GM23338 (cell line): ENCODE results near the gene MSMB. TPM values are rescaled to one million over a fixed set of nuclear protein-coding genes. Genes with fewer than 3 reads are reported as not detected.
A peak's percentile ranks its signal among the peaks of the same experiment; 100 is the strongest.

Experiments
- ATAC-seq: fragments of 200-7000 bp; cut with Tn5 transposase; 3 replicates; pipeline ENCODE4 v1.9.1; 2020
- DNase-seq: peaks from one replicate; pipeline ENCODE4 v3.0.0-alpha.2; 2015; ENCODE audit warnings: low spot score
- H2AFZ ChIP-seq: fragments of 200-600 bp; sonication (generic); 2 replicates; pipeline ENCODE4 v1.8.0; 2016; ENCODE audit warnings: antibody characterized with exemption, mild to moderate bottlenecking, moderate library complexity
- H3F3A ChIP-seq: fragments of 200-600 bp; sonication (generic); replicated peaks from 2 replicates; pipeline ENCODE4 v1.8.0; 2017; ENCODE audit warnings: antibody characterized with exemption, mixed run types, low read depth
- H3K27ac ChIP-seq: fragments of 200-600 bp; sonication (generic); 2 replicates; pipeline ENCODE4 v1.6.1; 2016; ENCODE audit warnings: low read depth
- H3K27me3 ChIP-seq: fragments of 200-600 bp; sonication (generic); 2 replicates; pipeline ENCODE4 v1.8.0; 2016; ENCODE audit warnings: mild to moderate bottlenecking, mixed run types, moderate library complexity; ENCODE audit not compliant: insufficient read depth
- H3K36me3 ChIP-seq: fragments of 200-600 bp; sonication (generic); 2 replicates; pipeline ENCODE4 v1.8.0; 2016; ENCODE audit warnings: mild to moderate bottlenecking; ENCODE audit not compliant: insufficient read depth
- H3K4me1 ChIP-seq: fragments of 200-600 bp; sonication (generic); 2 replicates; pipeline ENCODE4 v1.8.0; 2016; ENCODE audit warnings: mild to moderate bottlenecking, moderate library complexity; ENCODE audit not compliant: insufficient read depth
- H3K4me2 ChIP-seq: fragments of 200-600 bp; sonication (generic); 2 replicates; pipeline ENCODE4 v1.7.1; 2017; ENCODE audit warnings: mixed run types
- H3K4me3 ChIP-seq: fragments of 200-600 bp; sonication (generic); 2 replicates; pipeline ENCODE4 v1.6.1; 2016; ENCODE audit warnings: mixed run types
- H3K79me2 ChIP-seq: fragments of 200-600 bp; sonication (generic); replicated peaks from 2 replicates; pipeline ENCODE4 v1.8.0; 2017; ENCODE audit warnings: mild to moderate bottlenecking; ENCODE audit not compliant: insufficient read depth
- H3K9me2 ChIP-seq: fragments of 200-600 bp; sonication (generic); 2 replicates; pipeline ENCODE4 v1.8.0; 2017; ENCODE audit not compliant: insufficient read depth
- H4K20me1 ChIP-seq: fragments of 200-600 bp; sonication (generic); replicated peaks from 2 replicates; pipeline ENCODE4 v1.8.0; 2017; ENCODE audit warnings: mild to moderate bottlenecking; ENCODE audit not compliant: insufficient read depth
- H3K27ac Mint-ChIP-seq: 2 replicates; pipeline ENCODE4 v1.8.0; 2020; ENCODE audit warnings: inconsistent platforms, mild to moderate bottlenecking, moderate library complexity, mixed read lengths
- H3K27me3 Mint-ChIP-seq: 3 replicates; pipeline ENCODE4 v1.8.0; 2022; ENCODE audit warnings: low read depth, mild to moderate bottlenecking, moderate library complexity, mixed read lengths, inconsistent platforms; ENCODE audit not compliant: insufficient read depth, poor library complexity
- H3K36me3 Mint-ChIP-seq: 3 replicates; pipeline ENCODE4 v1.8.0; 2021; ENCODE audit warnings: low read depth, mild to moderate bottlenecking, inconsistent platforms, moderate library complexity, mixed read lengths
- H3K4me1 Mint-ChIP-seq: 3 replicates; pipeline ENCODE4 v1.8.0; 2020; ENCODE audit warnings: mild to moderate bottlenecking, inconsistent platforms, mixed read lengths
- H3K4me3 Mint-ChIP-seq: 3 replicates; pipeline ENCODE4 v1.8.0; 2021; ENCODE audit warnings: moderate library complexity, mild to moderate bottlenecking, inconsistent platforms, mixed read lengths
- H3K9me3 Mint-ChIP-seq: 3 replicates; pipeline ENCODE4 v1.8.0; 2020; ENCODE audit warnings: moderate library complexity, mild to moderate bottlenecking, inconsistent platforms, mixed read lengths
- CREB1 ChIP-seq: fragments of 250-450 bp; sonication (Bioruptor Pico); IDR thresholded peaks from 2 replicates; pipeline ENCODE4 v1.5.0; 2020; ENCODE audit warnings: low read depth, mild to moderate bottlenecking, moderate library complexity
- EZH2phosphoT487 ChIP-seq: fragments of 200-600 bp; sonication (generic); IDR thresholded peaks from one replicate; pipeline ENCODE4 v1.8.1; 2018; ENCODE audit warnings: antibody characterized with exemption; ENCODE audit not compliant: unreplicated experiment
- JUNB ChIP-seq: IDR thresholded peaks from one replicate; pipeline ENCODE4 v1.6.1; 2016; ENCODE audit warnings: antibody characterized with exemption; ENCODE audit not compliant: unreplicated experiment
- NANOG ChIP-seq: IDR thresholded peaks from 2 replicates; pipeline ENCODE4 v1.6.1; 2016; ENCODE audit warnings: antibody characterized with exemption, borderline replicate concordance
- POLR2AphosphoS5 ChIP-seq: IDR thresholded peaks from 2 replicates; pipeline ENCODE4 v1.6.1; 2016; ENCODE audit warnings: antibody characterized with exemption, low read depth
- STAT1 ChIP-seq: IDR thresholded peaks from one replicate; pipeline ENCODE4 v1.6.1; 2016; ENCODE audit warnings: antibody characterized with exemption; ENCODE audit not compliant: unreplicated experiment
- ZNF331 ChIP-seq: fragments of 250-450 bp; sonication (Bioruptor Pico); IDR thresholded peaks from 2 replicates; pipeline ENCODE4 v1.5.0; 2020; ENCODE audit warnings: low read depth, mild to moderate bottlenecking, moderate library complexity
- polyA plus RNA-seq: library from polyadenylated mRNA; unstranded; fragments of >200 nt; fragmentation: Nextera tagmentation; extraction: Ambion mirVana; gene quantifications from 2 replicates; pipeline ENCODE4 v1.2.1, GENCODE V29; 2016
- total RNA-seq: library from RNA; depleted of rRNA; stranded (reverse); fragments of >200 nt; shearing (Covaris generic); gene quantifications from 2 replicates; pipeline ENCODE4 v1.2.3, GENCODE V29; 2014
- TF ChIP-seq, protein P1 (sequence below), 2 experiments: fragments of 200-600 bp in 1 of 2; sonication (generic) in 1 of 2; conservative IDR thresholded peaks; 2 replicates each; pipeline versions ENCODE4 v1.5.1 to v1.6.1; 2016 to 2017; ENCODE audit warnings: antibody characterized with exemption in 2 of 2, low read depth in 2 of 2, mild to moderate bottlenecking in 2 of 2, moderate library complexity in 1 of 2

Gene MSMB
- total and polyA plus RNA-seq, 2 experiments from 2014 or later: not detected

DNA sequence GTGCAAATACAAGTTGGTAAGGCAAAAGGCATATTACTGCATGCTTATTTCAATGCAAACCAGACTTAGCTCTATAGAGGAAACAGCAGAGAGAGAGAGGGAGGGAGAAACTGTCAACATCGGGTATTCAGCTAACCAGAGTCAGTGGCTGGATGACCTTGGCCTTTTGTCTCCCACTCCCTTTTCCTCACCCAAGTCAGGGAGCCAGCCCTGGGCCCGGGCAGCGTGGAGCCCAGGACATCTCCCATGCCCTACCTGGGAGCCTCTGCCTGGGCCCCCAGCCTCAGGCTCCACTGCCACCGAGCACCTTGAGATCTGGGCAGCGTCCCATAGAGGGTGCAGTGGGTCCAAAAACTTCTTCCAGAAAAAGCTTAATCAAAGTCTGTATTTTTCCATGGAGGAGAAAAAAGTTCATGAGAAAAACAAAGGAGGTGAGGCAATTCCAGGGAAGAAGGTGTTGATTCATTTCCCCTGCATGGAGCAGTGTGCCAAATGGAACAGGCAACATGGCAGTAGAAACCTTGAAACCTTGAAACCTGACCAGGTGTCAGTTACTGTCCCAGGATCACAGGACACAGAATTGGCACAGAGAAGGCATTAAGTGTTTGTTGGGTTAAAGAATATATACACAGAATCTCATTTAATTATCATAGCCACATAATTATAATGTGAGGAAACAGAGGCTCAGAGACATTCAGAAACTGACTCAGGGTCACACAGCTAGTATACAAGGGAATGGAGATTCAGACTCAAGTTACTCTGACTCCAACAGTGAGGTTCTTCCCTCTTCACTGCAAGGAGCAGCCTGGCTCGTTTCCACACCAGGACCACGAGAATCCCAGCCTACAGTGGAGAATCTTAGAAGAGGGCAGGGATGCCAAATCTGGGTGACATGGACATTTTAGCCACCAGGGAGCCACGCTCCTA is 9.9 kb downstream of the MSMB start:
- Histone ChIP-seq H4K20me1 (no peaks in the 10 kb centered on the region), H3K27me3 (no peaks in the 10 kb centered on the region), H3K4me3 (no peak overlapping the region), H3K9me2 (no peaks in the 10 kb centered on the region), H3K4me1 (no peaks in the 10 kb centered on the region), H3K36me3 (no peaks in the 10 kb centered on the region), H3F3A (no peaks in the 10 kb centered on the region), H2AFZ (peak overlapping the region; percentile 56; the same call in 1 of the 2 replicates), H3K79me2 (no peaks in the 10 kb centered on the region), H3K4me2 (no peak overlapping the region), H3K27ac (no peak overlapping the region)
- H3K9me3 Mint-ChIP-seq: no peaks in the 10 kb centered on the region
- peaks cover 5% of the 10 kb centered on the region for H3K27me3 Mint-ChIP-seq
- H3K36me3 Mint-ChIP-seq: no peaks in the 10 kb centered on the region
- H3K4me3 Mint-ChIP-seq: no peak overlapping the region
- no peak overlapping the region for H3K27ac Mint-ChIP-seq
- ATAC-seq (peak; percentile 91), DNase-seq (peak; percentile 28)
- no peak for TF ChIP-seq EZH2phosphoT487
- TF ChIP-seq, protein P1, sequence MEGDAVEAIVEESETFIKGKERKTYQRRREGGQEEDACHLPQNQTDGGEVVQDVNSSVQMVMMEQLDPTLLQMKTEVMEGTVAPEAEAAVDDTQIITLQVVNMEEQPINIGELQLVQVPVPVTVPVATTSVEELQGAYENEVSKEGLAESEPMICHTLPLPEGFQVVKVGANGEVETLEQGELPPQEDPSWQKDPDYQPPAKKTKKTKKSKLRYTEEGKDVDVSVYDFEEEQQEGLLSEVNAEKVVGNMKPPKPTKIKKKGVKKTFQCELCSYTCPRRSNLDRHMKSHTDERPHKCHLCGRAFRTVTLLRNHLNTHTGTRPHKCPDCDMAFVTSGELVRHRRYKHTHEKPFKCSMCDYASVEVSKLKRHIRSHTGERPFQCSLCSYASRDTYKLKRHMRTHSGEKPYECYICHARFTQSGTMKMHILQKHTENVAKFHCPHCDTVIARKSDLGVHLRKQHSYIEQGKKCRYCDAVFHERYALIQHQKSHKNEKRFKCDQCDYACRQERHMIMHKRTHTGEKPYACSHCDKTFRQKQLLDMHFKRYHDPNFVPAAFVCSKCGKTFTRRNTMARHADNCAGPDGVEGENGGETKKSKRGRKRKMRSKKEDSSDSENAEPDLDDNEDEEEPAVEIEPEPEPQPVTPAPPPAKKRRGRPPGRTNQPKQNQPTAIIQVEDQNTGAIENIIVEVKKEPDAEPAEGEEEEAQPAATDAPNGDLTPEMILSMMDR (conservative IDR thresholded peaks at IDR 0.05; ENCODE audit: low read depth in 2 of 2): peak in 1 of 2 experiments; percentile 45; a peak in 3 of 4 replicates
- no peaks in the 10 kb centered on the region; the same call in 2 of the 3 replicates for H3K4me1 Mint-ChIP-seq

DNA sequence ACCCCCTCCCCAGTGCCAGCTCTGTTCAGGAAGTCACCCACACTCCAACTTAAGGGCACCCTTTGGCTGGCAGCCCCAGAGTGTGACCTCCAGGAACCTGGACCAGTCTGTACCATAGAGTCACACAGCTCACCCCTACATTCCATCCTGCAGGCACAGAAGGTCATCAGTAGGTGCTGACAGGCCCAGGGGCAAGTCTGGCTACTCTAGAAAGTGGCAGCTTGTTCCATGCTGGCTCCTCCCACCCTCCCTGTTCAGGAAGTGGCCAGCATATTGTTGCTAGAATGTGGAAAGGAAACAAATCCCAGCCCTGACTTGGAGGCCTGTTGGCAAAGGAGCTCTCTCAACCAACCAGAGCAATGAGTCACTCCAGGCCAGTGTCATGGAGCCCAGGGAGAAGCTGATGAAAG is 12.5 kb downstream of the MSMB start:
- no peak for TF ChIP-seq ZNF331
- no peak for TF ChIP-seq CREB1
- no peak for TF ChIP-seq POLR2AphosphoS5
- no peak for TF ChIP-seq EZH2phosphoT487
- TF ChIP-seq STAT1: no peak
- TF ChIP-seq, protein P1 (conservative IDR thresholded peaks at IDR 0.05; ENCODE audit: low read depth in 2 of 2): no peak
- TF ChIP-seq NANOG: no peak
- no peak for TF ChIP-seq JUNB
- Histone ChIP-seq H3K27me3 (no peaks in the 10 kb centered on the region), H3F3A (no peaks in the 10 kb centered on the region), H3K27ac (no peak overlapping the region), H3K9me2 (no peaks in the 10 kb centered on the region), H3K79me2 (peaks cover 11% of the 10 kb centered on the region), H4K20me1 (peaks cover 4% of the 10 kb centered on the region; the same call in 1 of the 2 replicates), H3K36me3 (no peaks in the 10 kb centered on the region), H3K4me3 (no peak overlapping the region), H3K4me2 (no peak overlapping the region), H3K4me1 (peaks cover 10% of the 10 kb centered on the region), H2AFZ (no peak overlapping the region)
- Mint-ChIP-seq H3K4me1 (peaks cover 16% of the 10 kb centered on the region), H3K4me3 (no peak overlapping the region), H3K9me3 (no peaks in the 10 kb centered on the region), H3K36me3 (no peaks in the 10 kb centered on the region; the same call in 2 of the 3 replicates), H3K27ac (no peak overlapping the region), H3K27me3 (peaks cover 8% of the 10 kb centered on the region)
- DNase-seq: no peak
- no peak for ATAC-seq
